Karpas-422 (cell line): ENCODE results near the gene IQGAP2. TPM values are rescaled to one million over a fixed set of nuclear protein-coding genes. Genes with fewer than 3 reads are reported as not detected.

Experiments
- DNase-seq: peaks from one replicate; pipeline ENCODE4 v3.0.0-alpha.2; 2015
- H2AFZ ChIP-seq: fragments of 200-600 bp; sonication (generic); 2 replicates; pipeline ENCODE4 v1.6.1; 2014; ENCODE audit warnings: antibody characterized with exemption, low read length, mixed read lengths
- H3K27ac ChIP-seq: fragments of 200-600 bp; sonication (generic); 2 replicates; pipeline ENCODE4 v1.5.1; 2014; ENCODE audit warnings: mild to moderate bottlenecking, low read length, moderate library complexity
- H3K27me3 ChIP-seq: fragments of 200-600 bp; sonication (generic); 2 replicates; pipeline ENCODE4 v1.6.1; 2014; ENCODE audit warnings: low read length, mixed read lengths
- H3K36me3 ChIP-seq: fragments of 200-600 bp; sonication (generic); 2 replicates; pipeline ENCODE4 v1.6.1; 2014; ENCODE audit warnings: low read length, mixed read lengths; ENCODE audit not compliant: insufficient read depth
- H3K4me1 ChIP-seq: fragments of 200-600 bp; sonication (generic); 2 replicates; pipeline ENCODE4 v1.6.1; 2014; ENCODE audit warnings: mild to moderate bottlenecking, low read length, mixed read lengths
- H3K4me2 ChIP-seq: fragments of 200-600 bp; sonication (generic); 2 replicates; pipeline ENCODE4 v1.6.1; 2014; ENCODE audit warnings: low read length, low read depth, mild to moderate bottlenecking; ENCODE audit not compliant: poor library complexity, severe bottlenecking
- H3K4me3 ChIP-seq: fragments of 200-600 bp; sonication (generic); 2 replicates; pipeline ENCODE4 v1.5.1; 2014; ENCODE audit warnings: mild to moderate bottlenecking, antibody characterized with exemption, low read length, mixed read lengths
- H3K79me2 ChIP-seq: fragments of 200-600 bp; sonication (generic); 2 replicates; pipeline ENCODE4 v1.6.1; 2014; ENCODE audit warnings: mild to moderate bottlenecking, low read length, mixed read lengths
- H3K9ac ChIP-seq: fragments of 200-600 bp; sonication (generic); 2 replicates; pipeline ENCODE4 v1.6.0; 2014; ENCODE audit warnings: low read length
- H3K9me2 ChIP-seq: fragments of 200-600 bp; sonication (generic), shearing (Covaris generic); replicated peaks from 2 replicates; pipeline ENCODE4 v1.6.0; 2014; ENCODE audit warnings: mild to moderate bottlenecking, low read length, moderate library complexity; ENCODE audit not compliant: insufficient read depth
- H3K9me3 ChIP-seq: fragments of 300-700, 200-600 bp; sonication (generic); 2 replicates; pipeline ENCODE4 v1.6.1; 2014; ENCODE audit warnings: low read length, mixed read lengths
- H4K20me1 ChIP-seq: fragments of 200-600 bp; sonication (generic); 2 replicates; pipeline ENCODE4 v1.6.1; 2014; ENCODE audit warnings: mild to moderate bottlenecking, antibody characterized with exemption, low read length, low read depth; ENCODE audit not compliant: insufficient read depth
- total RNA-seq: library from RNA; depleted of rRNA; stranded (reverse); fragments of >200 nt; shearing (Covaris generic); gene quantifications from 2 replicates; pipeline ENCODE4 v1.2.3, GENCODE V29; 2014; ENCODE audit warnings: low replicate concordance

The IQGAP2 gene
- total RNA-seq, 1 experiment from 2014 or later = not detected

- Histone ChIP-seq H3K4me2 (no peak overlapping the region), H3K9me2 (no peaks in the 10 kb centered on the region), H3K4me1 (no peaks in the 10 kb centered on the region), H3K9ac (no peak overlapping the region), H3K4me3 (no peak overlapping the region), H4K20me1 (no peaks in the 10 kb centered on the region), H3K79me2 (no peaks in the 10 kb centered on the region), H3K9me3 (no peaks in the 10 kb centered on the region), H2AFZ (no peak overlapping the region), H3K27ac (no peak overlapping the region), H3K27me3 (no peaks in the 10 kb centered on the region), H3K36me3 (no peaks in the 10 kb centered on the region)
- no peak for DNase-seq
Measured at GRCh38 chr5:76414788-76415187, 11.7 kb downstream of the IQGAP2 start.

DNA sequence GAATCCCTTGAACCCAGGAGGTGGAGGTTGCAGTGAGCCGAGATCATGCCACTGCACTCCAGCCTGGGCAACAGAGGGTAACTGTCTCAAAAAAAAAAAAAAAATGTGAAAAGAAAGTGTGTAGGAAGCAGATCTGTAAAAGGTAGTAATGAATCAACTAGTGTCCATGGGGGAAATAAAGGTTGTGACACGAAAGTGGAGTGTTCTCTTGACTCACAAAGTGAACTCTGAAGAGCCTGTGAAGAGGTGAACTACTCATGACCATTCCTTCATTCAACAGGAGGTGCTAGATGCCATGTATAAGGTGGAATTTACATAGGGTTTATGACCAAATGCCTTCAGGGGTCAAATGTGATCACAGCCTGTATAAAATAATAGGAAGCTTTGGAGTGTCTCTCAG lies 12.8 kb downstream of the IQGAP2 start:
- Histone ChIP-seq H3K27ac (no peak overlapping the region), H2AFZ (no peak overlapping the region), H3K9me2 (no peaks in the 10 kb centered on the region), H3K4me1 (no peaks in the 10 kb centered on the region), H3K9me3 (no peaks in the 10 kb centered on the region), H3K36me3 (no peaks in the 10 kb centered on the region), H4K20me1 (no peaks in the 10 kb centered on the region), H3K79me2 (no peaks in the 10 kb centered on the region), H3K4me3 (no peak overlapping the region), H3K27me3 (no peaks in the 10 kb centered on the region), H3K4me2 (no peak overlapping the region), H3K9ac (no peak overlapping the region)
- DNase-seq = no peak

DNA sequence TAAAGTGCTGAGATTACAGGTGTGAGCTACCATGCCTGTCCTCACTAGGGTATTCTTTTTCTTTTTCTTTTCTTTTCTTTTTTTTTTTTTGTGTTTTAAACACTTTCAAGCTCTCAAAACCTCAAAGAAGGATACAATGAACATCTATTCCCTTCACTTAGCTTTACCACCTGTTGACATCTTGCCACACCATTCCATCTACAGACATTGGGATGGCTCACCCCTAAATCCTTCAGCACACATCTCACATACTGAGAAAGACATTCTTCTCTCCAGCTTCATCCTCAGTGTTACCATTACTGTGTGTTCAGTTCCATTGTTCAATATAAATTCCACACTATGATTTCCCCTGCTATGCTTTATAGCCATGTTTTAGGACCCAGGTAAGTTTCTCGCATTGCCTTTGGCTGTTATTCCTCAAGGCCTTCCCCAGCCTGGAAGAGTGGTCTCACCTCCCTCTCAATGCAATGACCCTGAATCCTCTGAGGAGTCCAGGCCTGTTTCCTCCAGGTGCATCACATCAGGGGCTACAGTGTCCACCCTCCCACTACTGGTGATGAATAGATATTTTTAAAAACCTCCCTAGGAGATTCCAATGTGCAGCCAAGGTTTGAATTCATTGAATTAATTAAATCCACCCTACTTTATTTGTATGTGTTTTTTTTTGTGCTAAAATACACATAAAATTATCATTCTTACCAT lies 16.7 kb downstream of the IQGAP2 start:
- Histone ChIP-seq H3K9me3 (no peaks in the 10 kb centered on the region), H3K4me2 (no peak overlapping the region), H4K20me1 (no peaks in the 10 kb centered on the region), H3K36me3 (no peaks in the 10 kb centered on the region), H3K27me3 (no peaks in the 10 kb centered on the region), H3K4me1 (no peaks in the 10 kb centered on the region), H3K79me2 (no peaks in the 10 kb centered on the region), H3K9ac (no peak overlapping the region), H3K9me2 (no peaks in the 10 kb centered on the region), H2AFZ (no peak overlapping the region), H3K4me3 (no peak overlapping the region), H3K27ac (no peak overlapping the region)
- no peak for DNase-seq

DNA sequence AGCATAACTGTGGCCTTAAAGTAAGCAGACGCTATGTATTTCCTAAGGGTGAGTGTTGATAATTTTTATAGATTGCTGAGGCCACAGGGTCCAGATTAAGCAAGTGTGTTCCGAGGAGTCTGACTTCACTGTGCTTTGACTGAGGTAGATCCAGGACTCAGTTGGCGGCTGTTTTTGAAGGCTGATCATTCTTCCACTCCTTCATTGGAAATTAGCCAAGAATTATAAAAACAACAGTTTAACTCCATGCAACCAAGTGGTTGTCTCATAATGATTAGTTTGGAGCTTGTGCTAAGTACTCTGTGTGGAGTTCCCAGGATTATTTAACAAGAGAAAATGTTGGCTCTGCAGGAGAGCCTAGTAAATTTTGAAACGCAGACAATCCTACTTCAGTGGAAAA lies 19.1 kb downstream of the IQGAP2 start:
- H3K79me2 ChIP-seq = no peaks in the 10 kb centered on the region
- H3K9me2 ChIP-seq = no peaks in the 10 kb centered on the region

DNA sequence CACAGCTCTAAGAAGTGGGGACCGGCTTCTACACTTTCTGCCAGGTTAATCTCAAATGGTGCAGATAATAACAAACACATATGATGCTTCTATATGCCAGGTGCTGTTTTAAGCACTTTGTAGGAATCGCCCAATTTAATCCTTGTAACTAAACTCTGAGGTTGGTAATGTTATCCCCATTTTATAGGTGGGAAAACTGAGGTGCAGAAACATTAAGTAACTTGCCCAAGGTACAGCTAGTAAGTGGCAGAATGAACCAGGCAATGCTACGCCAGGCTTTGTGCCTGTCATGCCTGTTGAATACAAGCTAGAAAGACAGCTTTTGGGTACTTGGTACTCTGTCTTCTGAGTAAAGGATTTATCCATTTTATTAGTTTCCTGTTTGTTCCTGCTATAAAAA lies 19.7 kb downstream of the IQGAP2 start:
- Histone ChIP-seq H3K4me3 (no peak overlapping the region), H3K9me2 (no peaks in the 10 kb centered on the region), H3K27ac (no peak overlapping the region), H3K4me2 (no peak overlapping the region), H3K9ac (no peak overlapping the region), H3K27me3 (no peaks in the 10 kb centered on the region), H3K9me3 (no peaks in the 10 kb centered on the region), H4K20me1 (no peaks in the 10 kb centered on the region), H3K36me3 (no peaks in the 10 kb centered on the region), H2AFZ (no peak overlapping the region), H3K4me1 (no peaks in the 10 kb centered on the region), H3K79me2 (no peaks in the 10 kb centered on the region)
- DNase-seq = no peak

More for the DNA sequence above, 19.1 kb downstream of the IQGAP2 start:
- H3K4me2 ChIP-seq = no peak overlapping the region
- no peak overlapping the region for H3K9ac ChIP-seq
- no peaks in the 10 kb centered on the region for H3K4me1 ChIP-seq
- no peak overlapping the region for H2AFZ ChIP-seq
- no peaks in the 10 kb centered on the region for H4K20me1 ChIP-seq
- no peaks in the 10 kb centered on the region for H3K27me3 ChIP-seq
- no peak for DNase-seq
- no peaks in the 10 kb centered on the region for H3K36me3 ChIP-seq
- no peaks in the 10 kb centered on the region for H3K9me3 ChIP-seq
- H3K27ac ChIP-seq = no peak overlapping the region
- H3K4me3 ChIP-seq = no peak overlapping the region

GRCh38 chr5:76425146-76425545 lies 22.1 kb downstream of the IQGAP2 start:
- no peaks in the 10 kb centered on the region for H3K9me2 ChIP-seq
- H3K36me3 ChIP-seq = no peaks in the 10 kb centered on the region
- H3K79me2 ChIP-seq = no peaks in the 10 kb centered on the region
- H2AFZ ChIP-seq = no peak overlapping the region
- DNase-seq = no peak
- no peaks in the 10 kb centered on the region for H3K9me3 ChIP-seq
- H3K4me3 ChIP-seq = no peak overlapping the region
- H3K27me3 ChIP-seq = no peaks in the 10 kb centered on the region
- H3K4me1 ChIP-seq = no peaks in the 10 kb centered on the region
- H3K9ac ChIP-seq = no peak overlapping the region
- no peak overlapping the region for H3K4me2 ChIP-seq
- no peak overlapping the region for H3K27ac ChIP-seq
- no peaks in the 10 kb centered on the region for H4K20me1 ChIP-seq

DNA sequence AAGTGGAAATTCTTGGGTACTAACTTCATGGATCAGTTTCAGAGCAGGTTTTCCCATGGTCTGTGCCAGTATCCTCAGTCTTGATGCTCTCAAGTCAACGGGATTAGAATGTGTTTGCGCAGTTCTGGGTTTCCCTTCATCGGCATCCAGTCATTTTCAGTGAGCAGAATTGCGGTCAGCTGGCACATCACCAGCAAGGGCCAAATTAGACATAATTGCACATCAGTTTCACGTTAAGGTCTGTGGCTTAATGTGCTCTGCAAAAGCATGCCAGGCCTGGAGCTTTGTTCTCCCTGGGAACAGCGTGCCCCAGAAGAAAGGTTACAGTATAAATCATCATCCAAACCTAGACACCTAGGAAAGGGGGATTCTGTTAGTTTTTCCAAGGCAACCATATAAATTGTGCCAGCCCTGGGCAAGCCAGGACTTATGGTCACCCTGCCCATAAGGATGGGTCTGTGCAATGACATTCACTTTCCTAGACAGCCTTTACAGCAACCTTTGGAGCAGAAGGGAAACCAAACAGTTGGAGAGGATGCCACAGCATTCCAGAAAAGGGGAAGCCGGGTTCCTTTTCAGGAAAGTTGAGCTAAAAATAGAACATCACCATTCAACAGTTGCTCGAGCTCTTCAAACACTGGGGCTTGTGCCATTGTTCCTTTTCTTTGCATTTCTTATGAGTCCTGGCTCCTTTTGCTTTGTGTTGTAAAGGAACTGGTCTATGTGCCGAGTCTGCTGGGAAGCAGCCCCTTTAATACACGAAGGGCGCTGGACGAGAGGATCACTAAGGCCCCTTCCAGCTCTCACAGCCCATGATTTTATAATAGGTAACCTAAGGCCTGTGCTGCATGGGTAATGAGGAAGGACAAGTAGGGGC lies 23.1 kb downstream of the IQGAP2 start:
- H3K4me1 ChIP-seq = no peaks in the 10 kb centered on the region
- H3K4me3 ChIP-seq = no peak overlapping the region
- no peak overlapping the region for H3K4me2 ChIP-seq
- DNase-seq = no peak
- H4K20me1 ChIP-seq = no peaks in the 10 kb centered on the region
- H3K9me2 ChIP-seq = no peaks in the 10 kb centered on the region
- H3K9me3 ChIP-seq = no peaks in the 10 kb centered on the region
- no peaks in the 10 kb centered on the region for H3K79me2 ChIP-seq
- H3K27me3 ChIP-seq = no peaks in the 10 kb centered on the region
- no peak overlapping the region for H3K9ac ChIP-seq
- no peak overlapping the region for H3K27ac ChIP-seq
- no peak overlapping the region for H2AFZ ChIP-seq
- no peaks in the 10 kb centered on the region for H3K36me3 ChIP-seq

DNA sequence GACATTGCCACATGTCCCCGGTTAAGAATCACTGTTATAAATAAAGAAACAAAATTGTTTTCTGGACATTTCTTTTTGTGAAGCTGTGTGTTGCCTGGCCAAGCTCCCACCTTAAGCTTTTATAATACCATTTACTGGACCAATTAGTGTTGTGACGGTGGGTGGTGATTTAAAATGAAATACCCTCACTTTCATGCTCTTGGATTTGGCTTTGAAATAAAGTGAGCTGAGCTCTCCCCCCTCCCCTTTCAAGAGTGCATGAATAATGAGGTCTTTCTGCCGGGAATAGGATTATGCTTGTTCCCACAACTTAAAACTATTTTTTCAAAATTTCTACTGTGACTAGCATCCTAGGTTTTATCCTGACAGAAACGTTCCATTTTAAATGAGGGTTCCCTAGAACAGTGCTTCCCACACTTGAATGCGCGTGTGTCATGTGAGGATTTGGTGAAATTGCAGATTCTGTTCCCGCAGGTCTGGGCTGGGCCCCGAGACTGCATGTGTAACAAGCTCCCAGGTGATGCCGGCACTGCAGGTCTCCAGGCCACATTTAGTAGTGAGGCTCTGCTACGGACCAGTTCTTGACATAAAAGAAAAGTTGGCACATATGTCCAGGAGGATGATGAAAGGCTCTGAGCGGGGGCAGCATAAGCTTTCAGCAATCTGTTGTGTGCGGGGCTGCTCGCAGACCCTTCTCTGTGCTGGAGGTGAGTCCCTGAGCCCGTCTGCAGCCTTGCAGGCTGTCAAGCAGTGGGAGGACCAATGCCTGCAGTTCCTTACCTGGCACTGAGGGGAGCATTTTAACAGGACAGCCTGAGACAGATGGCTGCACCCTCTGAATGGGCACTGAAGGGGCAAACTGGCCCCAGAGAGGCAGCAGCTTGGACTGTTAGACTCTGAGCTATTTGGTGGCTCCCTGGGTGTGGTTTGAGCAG lies 24.4 kb downstream of the IQGAP2 start:
- H4K20me1 ChIP-seq = no peaks in the 10 kb centered on the region

More for the DNA sequence above, 24.4 kb downstream of the IQGAP2 start:
- Histone ChIP-seq H3K36me3 (no peaks in the 10 kb centered on the region), H3K79me2 (no peaks in the 10 kb centered on the region), H2AFZ (no peak overlapping the region), H3K4me2 (no peak overlapping the region), H3K4me3 (no peak overlapping the region), H3K9me3 (no peaks in the 10 kb centered on the region), H3K9ac (no peak overlapping the region), H3K4me1 (no peaks in the 10 kb centered on the region), H3K27me3 (no peaks in the 10 kb centered on the region), H3K27ac (no peak overlapping the region), H3K9me2 (no peaks in the 10 kb centered on the region)
- DNase-seq = no peak
